Neuronal stem cell (in vitro differentiated cells): ENCODE measurements around the gene DBNDD2.

Source experiments
- DNase-seq: peaks from one replicate; pipeline ENCODE4 v3.0.0-alpha.2; 2013; ENCODE audit warnings: low spot score
- H2AFZ ChIP-seq: one replicate; pipeline ENCODE4 v1.6.1; 2013; ENCODE audit warnings: mild to moderate bottlenecking, low read length, inconsistent platforms
- H2AK5ac ChIP-seq: 2 replicates; pipeline ENCODE4 v1.6.1; 2013; ENCODE audit warnings: low read depth, mild to moderate bottlenecking, inconsistent platforms, low read length, moderate library complexity, mixed read lengths
- H2BK120ac ChIP-seq: 2 replicates; pipeline ENCODE4 v1.6.1; 2013; ENCODE audit warnings: low read depth, mild to moderate bottlenecking, inconsistent platforms, low read length, moderate library complexity, mixed read lengths
- H2BK12ac ChIP-seq: one replicate; pipeline ENCODE4 v1.6.1; 2013; ENCODE audit warnings: low read length, inconsistent platforms
- H2BK15ac ChIP-seq: 2 replicates; pipeline ENCODE4 v1.6.1; 2013; ENCODE audit warnings: mild to moderate bottlenecking, low read length, inconsistent platforms, mixed read lengths
- H2BK5ac ChIP-seq: one replicate; pipeline ENCODE4 v1.6.1; 2013; ENCODE audit warnings: inconsistent platforms, mild to moderate bottlenecking, low read length, moderate library complexity
- H3K14ac ChIP-seq: one replicate; pipeline ENCODE4 v1.6.1; 2013; ENCODE audit warnings: low read length, inconsistent platforms
- H3K18ac ChIP-seq: 2 replicates; pipeline ENCODE4 v1.6.1; 2013; ENCODE audit warnings: low read length, inconsistent platforms
- H3K23ac ChIP-seq: 2 replicates; pipeline ENCODE4 v1.6.1; 2013; ENCODE audit warnings: low read depth, mild to moderate bottlenecking, mixed read lengths, low read length, inconsistent platforms; ENCODE audit not compliant: poor library complexity
- H3K27ac ChIP-seq: replicated peaks from 3 replicates; pipeline ENCODE4 v1.5.1; 2013; ENCODE audit warnings: low read length, inconsistent platforms
- H3K27me3 ChIP-seq, 3 experiments: 2 replicates each; pipeline ENCODE4 v1.6.1; 2013; ENCODE audit warnings: low read length in 3 of 3, mild to moderate bottlenecking in 2 of 3, inconsistent platforms in 1 of 3, low read depth in 1 of 3, mixed read lengths in 1 of 3, moderate library complexity in 1 of 3; ENCODE audit not compliant: control insufficient read depth in 3 of 3, insufficient read depth in 3 of 3
- H3K36me3 ChIP-seq, 2 donors: replicated peaks in 1 of 2; 2 replicates each; pipeline ENCODE4 v1.6.1; 2013; ENCODE audit warnings: low read length in 2 of 2; ENCODE audit not compliant: control insufficient read depth in 2 of 2, insufficient read depth in 2 of 2
- H3K4ac ChIP-seq: 2 replicates; pipeline ENCODE4 v1.6.1; 2013; ENCODE audit warnings: inconsistent platforms, mild to moderate bottlenecking, low read length, moderate library complexity
- H3K4me1 ChIP-seq, 2 donors: 1 replicate in 1 of 2; 2 replicates in 1 of 2; pipeline ENCODE4 v1.6.1; 2013; ENCODE audit warnings: low read length in 2 of 2, low read depth in 1 of 2; ENCODE audit not compliant: control insufficient read depth in 2 of 2, insufficient read depth in 1 of 2
- H3K4me2 ChIP-seq: one replicate; pipeline ENCODE4 v1.6.1; 2013; ENCODE audit warnings: mild to moderate bottlenecking, low read length, inconsistent platforms; ENCODE audit not compliant: insufficient read depth, poor library complexity, severe bottlenecking
- H3K4me3 ChIP-seq, 2 donors: 2 replicates each; pipeline ENCODE4 v1.5.1; 2013; ENCODE audit warnings: low read length in 2 of 2, mild to moderate bottlenecking in 2 of 2, inconsistent platforms in 1 of 2, moderate library complexity in 1 of 2
- H3K79me1 ChIP-seq: one replicate; pipeline ENCODE4 v1.6.1; 2013; ENCODE audit warnings: low read depth, mild to moderate bottlenecking, inconsistent platforms, low read length, moderate library complexity
- H3K9ac ChIP-seq: one replicate; pipeline ENCODE4 v1.6.1; 2013; ENCODE audit warnings: mild to moderate bottlenecking, low read depth, low read length, inconsistent platforms; ENCODE audit not compliant: poor library complexity
- H3K9me3 ChIP-seq, 2 donors: replicated peaks in 1 of 2; 2 replicates each; pipeline versions ENCODE3 to v1.6.1; 2013; ENCODE audit warnings: low read length in 2 of 2, mild to moderate bottlenecking in 2 of 2, inconsistent platforms in 1 of 2, low read depth in 1 of 2, mixed read lengths in 1 of 2, moderate library complexity in 1 of 2; ENCODE audit not compliant: control insufficient read depth in 2 of 2, insufficient read depth in 1 of 2
- H4K8ac ChIP-seq: one replicate; pipeline ENCODE4 v1.6.1; 2013; ENCODE audit warnings: low read depth, mild to moderate bottlenecking, inconsistent platforms, low read length, moderate library complexity
- H4K91ac ChIP-seq: one replicate; pipeline ENCODE4 v1.6.1; 2013; ENCODE audit warnings: low read length, low read depth, mild to moderate bottlenecking, inconsistent platforms; ENCODE audit not compliant: poor library complexity
- WGBS, 2 donors: extraction: QIAGEN DNeasy Blood & Tissue Kit; methylation state at CpG; one replicate each; pipeline ENCODE4 v1.1.7; 2013; ENCODE audit warnings: missing lambda C conversion rate in 2 of 2, mixed read lengths in 1 of 2; ENCODE audit not compliant: insufficient read length in 2 of 2, insufficient replicate concordance in 1 of 2; ENCODE audit errors: extremely low coverage in 2 of 2; 5-methylcytosine and 5-hydroxymethylcytosine counted together

The DBNDD2 gene

GRCh38 chr20:45361793-45362192 is 46.3 kb upstream of the DBNDD2 start:
- no CpG with 5 or more reads among the region's 6 CpGs for WGBS, 2 donors
- DNase-seq, result no peak

GRCh38 chr20:45362804-45363610 is 45.1 kb upstream of the DBNDD2 start, which contains the start of gene SYS1:
SYS1 (plus strand) TSS chr20:45363156; CDS start chr20:45363532, 376 bp downstream.
- H2BK5ac ChIP-seq, result no peak within 1 kb of the TSS
- WGBS, 2 donors, result no CpG with 5 or more reads among the region's 55 CpGs
- H4K91ac ChIP-seq, result no peak within 1 kb of the TSS
- H3K4me1 ChIP-seq, result peaks cover 5% of the 10 kb centered on the region in 2 donors
- H2BK120ac ChIP-seq, result no peak within 1 kb of the TSS
- H3K79me1 ChIP-seq, result peaks cover 2% of the 10 kb centered on the region
- no peak within 1 kb of the TSS for H2AK5ac ChIP-seq
- no peaks in the 10 kb centered on the region for H3K9me3 ChIP-seq
- peak within 1 kb of the TSS; percentile 86 to 89 for H3K4me3 ChIP-seq
- H4K8ac ChIP-seq, result peak within 1 kb of the TSS; percentile 99
- peak within 1 kb of the TSS; percentile 12 for H2BK12ac ChIP-seq
- H3K14ac ChIP-seq, result no peak within 1 kb of the TSS
- peaks cover 16 to 29% of the 10 kb centered on the region in 2 donors for H3K36me3 ChIP-seq
- DNase-seq, result peak; percentile 98
- peak within 1 kb of the TSS; percentile 57 for H2BK15ac ChIP-seq
- H3K4me2 ChIP-seq, result peak within 1 kb of the TSS; percentile 63
- H3K27me3 ChIP-seq, result no peaks in the 10 kb centered on the region
- peak within 1 kb of the TSS; percentile 94 for H3K18ac ChIP-seq
- H3K4ac ChIP-seq, result no peak within 1 kb of the TSS
- peak within 1 kb of the TSS; percentile 85 for H3K27ac ChIP-seq
- peak within 1 kb of the TSS; percentile 99 for H3K9ac ChIP-seq
- peak within 1 kb of the TSS; percentile 97 for H2AFZ ChIP-seq
- peak within 1 kb of the TSS; percentile 92 for H3K23ac ChIP-seq

More at GRCh38 chr20:45361793-45362192, 46.3 kb upstream of the DBNDD2 start:
- no peak overlapping the region for H2AFZ ChIP-seq
- H3K9ac ChIP-seq, result no peak overlapping the region
- H4K8ac ChIP-seq, result no peak overlapping the region
- peaks cover 5% of the 10 kb centered on the region in 2 donors for H3K4me1 ChIP-seq
- H3K23ac ChIP-seq, result no peak overlapping the region
- peaks cover 2% of the 10 kb centered on the region for H3K79me1 ChIP-seq
- H3K4ac ChIP-seq, result no peak overlapping the region
- H3K4me3 ChIP-seq, result no peak overlapping the region
- H3K27me3 ChIP-seq, result no peaks in the 10 kb centered on the region
- H3K14ac ChIP-seq, result no peak overlapping the region
- no peak overlapping the region for H3K27ac ChIP-seq
- peaks cover 10 to 16% of the 10 kb centered on the region in 2 donors for H3K36me3 ChIP-seq
- H2BK12ac ChIP-seq, result no peak overlapping the region
- no peak overlapping the region for H2BK15ac ChIP-seq
- no peak overlapping the region for H2BK5ac ChIP-seq
- no peak overlapping the region for H2BK120ac ChIP-seq
- no peak overlapping the region for H4K91ac ChIP-seq
- H2AK5ac ChIP-seq, result no peak overlapping the region
- no peak overlapping the region for H3K4me2 ChIP-seq
- no peak overlapping the region for H3K18ac ChIP-seq
- no peaks in the 10 kb centered on the region for H3K9me3 ChIP-seq

GRCh38 chr20:45363611-45364492 is 44.2 kb upstream of the DBNDD2 start:
- no peak overlapping the region for H4K8ac ChIP-seq
- H3K18ac ChIP-seq, result peak overlapping the region; percentile 94
- no peaks in the 10 kb centered on the region for H3K9me3 ChIP-seq
- no peak for DNase-seq
- no peaks in the 10 kb centered on the region for H3K27me3 ChIP-seq
- H3K4me1 ChIP-seq, result peaks cover 5% of the 10 kb centered on the region in 2 donors
- no peak overlapping the region for H4K91ac ChIP-seq
- H3K79me1 ChIP-seq, result peaks cover 2% of the 10 kb centered on the region
- peak overlapping the region; percentile 86 to 89 for H3K4me3 ChIP-seq
- peak overlapping the region; percentile 12 for H2BK12ac ChIP-seq
- H3K14ac ChIP-seq, result no peak overlapping the region
- H2AFZ ChIP-seq, result peak overlapping the region; percentile 97
- H2BK5ac ChIP-seq, result no peak overlapping the region
- H3K4ac ChIP-seq, result no peak overlapping the region
- peak overlapping the region; percentile 99 for H3K9ac ChIP-seq
- peak overlapping the region; percentile 63 for H3K4me2 ChIP-seq
- peak overlapping the region; percentile 57 for H2BK15ac ChIP-seq
- no peak overlapping the region for H3K23ac ChIP-seq
- peaks cover 20 to 37% of the 10 kb centered on the region in 2 donors for H3K36me3 ChIP-seq
- no peak overlapping the region for H2BK120ac ChIP-seq
- no peak overlapping the region for H3K27ac ChIP-seq
- no CpG with 5 or more reads among the region's 23 CpGs for WGBS, 2 donors
- H2AK5ac ChIP-seq, result no peak overlapping the region
